Glutamatergic neuron (in vitro differentiated cells): ENCODE data around the gene CLDN34. TPM values are rescaled to one million over a fixed set of nuclear protein-coding genes. Genes with fewer than 3 reads are reported as not detected.
A peak's percentile ranks its signal among the peaks of the same experiment; 100 is the strongest.

Experiments
- DNase-seq: peaks from one replicate; pipeline ENCODE4 v3.0.0; 2022
- H3K27ac Mint-ChIP-seq: one replicate; pipeline ENCODE4 v1.8.0; 2020; ENCODE audit warnings: mild to moderate bottlenecking, mixed read lengths, inconsistent platforms; ENCODE audit not compliant: unreplicated experiment
- H3K27me3 Mint-ChIP-seq: one replicate; pipeline ENCODE4 v1.8.0; 2020; ENCODE audit warnings: mild to moderate bottlenecking, moderate library complexity, mixed read lengths, inconsistent platforms; ENCODE audit not compliant: unreplicated experiment
- H3K36me3 Mint-ChIP-seq: one replicate; pipeline ENCODE4 v1.8.0; 2020; ENCODE audit warnings: mild to moderate bottlenecking, mixed read lengths, inconsistent platforms; ENCODE audit not compliant: unreplicated experiment
- H3K4me1 Mint-ChIP-seq: one replicate; pipeline ENCODE4 v1.8.0; 2020; ENCODE audit warnings: mild to moderate bottlenecking, low read depth, mixed read lengths, inconsistent platforms; ENCODE audit not compliant: unreplicated experiment
- H3K4me3 Mint-ChIP-seq: one replicate; pipeline ENCODE4 v1.8.0; 2020; ENCODE audit warnings: mild to moderate bottlenecking, mixed read lengths, inconsistent platforms; ENCODE audit not compliant: unreplicated experiment
- H3K9me3 Mint-ChIP-seq: one replicate; pipeline ENCODE4 v1.8.0; 2020; ENCODE audit warnings: mild to moderate bottlenecking, moderate library complexity, mixed read lengths, inconsistent platforms; ENCODE audit not compliant: unreplicated experiment
- total RNA-seq: library from RNA; stranded (reverse); fragmentation: NEBNext Ultra II Directional; extraction: Animal tissue kit (Norgen Biotek cat#: 25700); gene quantifications from one replicate; pipeline ENCODE4 v1.2.1, GENCODE V29; 2021; ENCODE audit not compliant: unreplicated experiment
- TF ChIP-seq, protein P1 (sequence below): fragments of 200-600 bp; sonication (generic); IDR thresholded peaks from one replicate; pipeline ENCODE4 v1.5.0; 2021; ENCODE audit not compliant: partially characterized antibody, unreplicated experiment

Gene CLDN34
- total RNA-seq, 1 donor from 2014 or later = not detected

DNA sequence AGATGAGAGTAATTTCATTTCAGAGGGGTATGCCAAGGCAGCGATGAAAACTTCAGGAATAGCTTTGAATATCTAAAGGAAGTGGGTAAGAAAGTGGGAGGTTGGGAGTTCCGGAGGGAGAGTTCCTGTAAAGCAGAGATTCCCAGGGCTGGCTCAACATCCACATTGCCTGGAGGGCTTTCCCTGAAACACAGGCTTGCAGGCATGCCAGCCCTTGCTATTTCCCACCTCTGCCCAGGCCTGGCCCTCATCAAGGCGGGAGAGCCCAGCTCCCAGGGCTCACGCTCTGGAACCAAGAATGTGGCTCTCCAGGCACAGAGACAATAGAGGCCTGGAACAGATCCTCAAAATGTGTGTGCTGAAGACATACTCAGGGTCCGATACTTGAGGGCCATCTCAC lies 43.8 kb upstream of the CLDN34 start:
- H3K27me3 Mint-ChIP-seq = no peaks in the 10 kb centered on the region
- no peak for DNase-seq
- H3K4me1 Mint-ChIP-seq = peaks cover 7% of the 10 kb centered on the region
- no peaks in the 10 kb centered on the region for H3K36me3 Mint-ChIP-seq
- TF ChIP-seq, protein P1, sequence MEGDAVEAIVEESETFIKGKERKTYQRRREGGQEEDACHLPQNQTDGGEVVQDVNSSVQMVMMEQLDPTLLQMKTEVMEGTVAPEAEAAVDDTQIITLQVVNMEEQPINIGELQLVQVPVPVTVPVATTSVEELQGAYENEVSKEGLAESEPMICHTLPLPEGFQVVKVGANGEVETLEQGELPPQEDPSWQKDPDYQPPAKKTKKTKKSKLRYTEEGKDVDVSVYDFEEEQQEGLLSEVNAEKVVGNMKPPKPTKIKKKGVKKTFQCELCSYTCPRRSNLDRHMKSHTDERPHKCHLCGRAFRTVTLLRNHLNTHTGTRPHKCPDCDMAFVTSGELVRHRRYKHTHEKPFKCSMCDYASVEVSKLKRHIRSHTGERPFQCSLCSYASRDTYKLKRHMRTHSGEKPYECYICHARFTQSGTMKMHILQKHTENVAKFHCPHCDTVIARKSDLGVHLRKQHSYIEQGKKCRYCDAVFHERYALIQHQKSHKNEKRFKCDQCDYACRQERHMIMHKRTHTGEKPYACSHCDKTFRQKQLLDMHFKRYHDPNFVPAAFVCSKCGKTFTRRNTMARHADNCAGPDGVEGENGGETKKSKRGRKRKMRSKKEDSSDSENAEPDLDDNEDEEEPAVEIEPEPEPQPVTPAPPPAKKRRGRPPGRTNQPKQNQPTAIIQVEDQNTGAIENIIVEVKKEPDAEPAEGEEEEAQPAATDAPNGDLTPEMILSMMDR = no peak
- H3K9me3 Mint-ChIP-seq = no peaks in the 10 kb centered on the region
- no peak overlapping the region for H3K4me3 Mint-ChIP-seq
- no peak overlapping the region for H3K27ac Mint-ChIP-seq

DNA sequence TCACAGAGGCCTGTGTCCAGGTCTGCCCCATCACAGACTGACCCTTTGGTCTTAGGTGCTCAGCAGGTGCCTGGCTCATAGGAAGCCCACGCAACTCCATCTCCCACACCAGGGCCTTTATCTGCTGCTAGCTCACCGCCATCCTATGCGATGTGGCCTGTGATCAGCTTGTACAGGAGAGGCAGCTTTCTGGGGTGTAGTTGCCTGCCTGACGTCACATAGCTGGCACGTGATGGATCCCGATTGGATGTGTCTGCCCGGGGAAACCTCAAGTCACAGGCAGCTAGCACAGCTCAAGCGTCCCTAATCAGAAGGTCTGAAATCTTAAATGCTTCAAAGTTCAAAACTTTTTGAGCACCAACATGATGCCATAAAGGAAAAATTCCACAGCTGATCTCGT lies 41.2 kb upstream of the CLDN34 start:
- Mint-ChIP-seq H3K27me3 (no peaks in the 10 kb centered on the region), H3K4me1 (peaks cover 11% of the 10 kb centered on the region), H3K9me3 (peaks cover 4% of the 10 kb centered on the region), H3K27ac (no peak overlapping the region), H3K36me3 (no peaks in the 10 kb centered on the region), H3K4me3 (no peak overlapping the region)
- no peak for DNase-seq
- TF ChIP-seq, protein P1 = no peak

DNA sequence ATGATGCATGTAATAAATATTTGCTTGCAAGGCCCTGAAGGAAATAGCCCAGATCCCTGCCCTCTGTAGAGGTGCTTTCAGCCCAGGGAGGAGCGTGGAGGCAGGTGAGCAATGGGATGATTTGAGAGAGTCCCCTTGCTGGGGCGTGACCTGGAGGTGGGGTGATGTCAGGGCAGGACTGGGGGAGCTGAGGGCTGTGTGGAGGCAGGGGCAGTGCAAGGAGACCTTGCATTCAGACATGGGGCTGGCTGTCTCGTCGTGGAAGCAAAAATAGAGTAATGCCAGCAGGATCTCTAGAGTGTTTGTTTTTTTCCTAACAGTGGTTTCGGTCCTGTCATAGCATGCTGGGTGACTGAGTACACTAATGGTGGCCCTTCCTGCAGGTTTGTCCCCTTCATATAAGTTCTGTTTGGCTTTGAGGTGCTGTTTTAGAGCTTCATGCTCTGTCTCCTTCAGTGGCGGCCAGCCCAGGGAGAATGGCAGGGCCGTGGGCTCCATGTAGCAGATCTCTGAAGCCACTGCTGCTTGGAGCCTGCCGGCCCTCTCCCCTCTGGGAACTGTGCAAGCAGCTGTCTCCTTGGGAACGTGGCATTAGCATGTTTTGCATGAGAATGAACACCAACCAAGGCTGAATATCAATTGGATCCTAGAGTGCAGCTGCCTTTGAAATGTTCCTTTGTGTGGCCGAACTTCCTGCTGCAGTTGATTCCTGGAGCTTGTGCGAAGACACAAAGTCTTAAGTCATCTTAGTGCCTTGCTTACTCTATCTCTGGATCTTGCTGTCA lies 39.3 kb upstream of the CLDN34 start:
- Mint-ChIP-seq H3K27me3 (no peaks in the 10 kb centered on the region), H3K4me3 (peak overlapping the region; percentile 74), H3K9me3 (peaks cover 4% of the 10 kb centered on the region), H3K36me3 (no peaks in the 10 kb centered on the region), H3K4me1 (peaks cover 11% of the 10 kb centered on the region), H3K27ac (peak overlapping the region; percentile 94)
- TF ChIP-seq, protein P1 = no peak
- peak; percentile 58 for DNase-seq

DNA sequence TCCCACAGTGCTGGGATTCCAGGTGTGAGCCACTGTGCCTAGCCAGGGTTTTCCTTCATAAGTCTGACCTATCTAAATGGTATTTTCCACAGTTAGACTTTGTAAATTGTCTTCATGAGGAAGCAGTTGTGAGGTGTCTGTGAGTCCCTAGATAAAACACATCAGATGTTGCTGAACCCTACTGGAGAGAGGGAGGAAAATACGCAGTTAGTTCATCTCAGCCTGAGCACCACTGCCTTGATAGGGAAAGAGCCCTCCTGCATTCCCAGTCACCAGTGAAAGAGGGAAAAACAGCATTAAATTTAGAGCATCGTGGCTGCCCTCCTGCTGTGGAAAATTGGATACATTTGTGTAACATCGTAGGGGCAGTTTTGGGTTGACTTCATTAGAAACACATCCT lies 31.7 kb upstream of the CLDN34 start:
- no peak for DNase-seq
- no peaks in the 10 kb centered on the region for H3K27me3 Mint-ChIP-seq
- H3K27ac Mint-ChIP-seq = no peak overlapping the region
- H3K4me1 Mint-ChIP-seq = peaks cover 2% of the 10 kb centered on the region
- TF ChIP-seq, protein P1 = no peak
- H3K36me3 Mint-ChIP-seq = no peaks in the 10 kb centered on the region
- no peaks in the 10 kb centered on the region for H3K9me3 Mint-ChIP-seq
- H3K4me3 Mint-ChIP-seq = no peak overlapping the region

DNA sequence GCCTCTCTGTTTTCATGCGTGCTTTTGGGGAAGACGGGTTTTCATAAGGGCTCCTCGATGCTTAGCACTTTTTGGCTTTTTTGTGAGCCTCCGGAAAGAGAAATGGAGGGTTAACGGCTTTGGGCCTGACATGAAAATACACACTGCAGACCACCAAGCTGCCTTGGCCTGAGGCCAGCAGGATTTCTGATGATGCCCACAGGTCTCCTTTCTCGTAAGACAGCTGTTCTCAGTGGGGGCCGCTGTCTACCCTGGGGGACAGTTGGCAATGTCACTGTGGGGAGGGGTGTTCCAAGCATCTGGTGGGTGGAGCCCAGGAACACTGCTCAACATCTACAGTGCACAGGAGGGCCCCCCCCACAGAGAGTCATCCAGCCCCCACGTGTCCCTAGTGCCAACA lies 29.4 kb upstream of the CLDN34 start:
- peaks cover 2% of the 10 kb centered on the region for H3K4me1 Mint-ChIP-seq
- H3K4me3 Mint-ChIP-seq = no peak overlapping the region
- no peaks in the 10 kb centered on the region for H3K36me3 Mint-ChIP-seq
- TF ChIP-seq, protein P1 = no peak
- no peaks in the 10 kb centered on the region for H3K9me3 Mint-ChIP-seq
- no peaks in the 10 kb centered on the region for H3K27me3 Mint-ChIP-seq
- no peak for DNase-seq
- H3K27ac Mint-ChIP-seq = no peak overlapping the region
